Measurements from ENCODE around the gene FKBP1C.
"Not testable (repeated sequence)": the region's sequence is repeated elsewhere in the genome, so short reads cannot be mapped to it uniquely, and the experiment has no call there.

FKBP1C gene

DNA sequence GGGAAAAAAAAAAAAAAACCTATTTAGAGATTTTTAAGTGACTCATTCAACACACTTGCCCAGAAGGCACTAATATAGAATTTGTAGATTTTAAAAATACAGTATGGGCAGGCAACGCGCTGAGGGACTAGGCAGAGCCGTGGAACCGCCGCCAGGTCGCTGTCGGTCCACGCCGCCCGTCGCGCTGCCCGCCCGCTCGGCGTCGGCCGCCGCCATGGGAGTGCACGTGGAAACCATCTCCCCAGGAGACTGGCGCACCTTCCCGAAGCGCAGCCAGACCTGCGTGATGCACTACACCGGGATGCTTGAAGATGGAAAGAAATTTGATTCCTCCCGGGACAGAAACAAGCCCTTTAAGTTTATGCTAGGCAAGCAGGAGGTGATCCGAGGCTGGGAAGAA is at the start of gene FKBP1C:
FKBP1C (plus strand) TSS at position 127 of the 400 bp plus-strand sequence.
- not testable (repeated sequence) for DNase-seq

DNA sequence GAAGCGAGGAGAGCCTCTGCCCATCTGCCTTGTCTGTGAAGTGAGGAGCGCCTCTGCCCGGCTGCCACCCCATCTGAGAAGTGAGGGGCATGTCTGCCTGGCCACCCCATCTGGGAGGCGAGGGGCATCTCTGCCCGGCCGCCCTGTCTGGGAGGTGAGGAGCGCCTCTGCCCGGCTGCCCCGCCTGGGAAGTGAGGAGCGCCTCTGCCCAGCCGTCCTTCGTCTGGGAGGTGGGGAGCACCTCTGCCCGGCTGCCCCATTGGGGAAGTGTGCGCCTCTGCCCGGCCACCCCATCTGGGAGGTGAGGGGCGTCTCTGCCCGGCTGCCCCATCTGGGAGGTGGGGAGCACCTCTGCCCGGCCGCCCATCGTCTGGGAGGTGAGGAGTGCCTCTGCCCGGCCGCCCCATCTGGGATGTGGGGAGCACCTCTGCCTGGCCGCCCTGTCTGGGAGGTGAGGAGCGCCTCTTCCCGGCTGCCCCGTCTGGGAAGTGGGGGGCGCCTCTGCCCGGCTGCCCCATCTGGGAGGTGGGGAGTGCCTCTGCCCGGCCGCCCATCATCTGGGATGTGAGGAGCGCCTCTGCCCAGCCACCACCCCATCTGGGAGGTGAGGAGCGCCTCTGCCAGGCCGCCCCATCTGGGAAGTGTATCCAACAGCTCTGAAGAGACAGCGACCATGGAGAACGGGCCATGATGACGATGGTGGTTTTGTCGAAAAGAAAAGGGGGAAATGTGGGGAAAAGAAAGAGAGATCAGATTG is 47.0 kb upstream of the FKBP1C start:
- DNase-seq: not testable (repeated sequence)

DNA sequence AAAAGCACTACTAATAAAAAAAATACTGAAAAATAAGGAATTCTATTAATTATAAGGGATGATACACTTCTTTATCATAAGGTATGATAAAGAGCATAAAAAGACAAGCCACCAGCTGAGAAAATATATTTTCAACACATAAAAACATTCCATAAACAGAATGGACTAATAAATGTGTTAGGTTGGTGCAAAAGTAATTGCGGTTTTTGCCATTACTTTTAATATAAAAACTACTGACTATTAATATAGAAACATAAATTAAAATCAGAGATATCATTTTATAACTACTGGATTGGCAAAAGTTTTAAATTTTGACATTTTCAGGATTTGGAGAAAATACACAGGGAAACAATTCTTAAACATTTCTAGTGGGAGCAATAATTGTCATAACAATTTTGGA is 37.1 kb upstream of the FKBP1C start:
- DNase-seq: no peak

DNA sequence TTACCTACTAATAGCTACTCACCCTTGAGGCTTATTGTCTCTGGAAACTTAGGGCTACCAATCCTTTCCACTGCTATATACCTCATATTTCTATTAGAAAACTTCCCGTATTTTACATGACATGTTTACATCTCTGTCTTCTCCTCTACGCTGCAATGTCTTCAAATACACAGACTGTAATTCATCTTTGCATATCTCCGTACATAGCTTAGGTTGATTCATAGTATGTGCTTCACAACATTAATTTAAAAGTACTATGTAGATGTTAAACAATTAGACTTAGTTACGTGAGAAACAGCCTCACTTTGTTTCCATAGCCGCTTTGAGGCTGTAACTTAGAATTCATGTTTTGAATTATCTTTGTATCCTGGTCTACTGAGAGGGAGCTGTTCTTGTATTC is 35.1 kb upstream of the FKBP1C start:
- no peak for DNase-seq

DNA sequence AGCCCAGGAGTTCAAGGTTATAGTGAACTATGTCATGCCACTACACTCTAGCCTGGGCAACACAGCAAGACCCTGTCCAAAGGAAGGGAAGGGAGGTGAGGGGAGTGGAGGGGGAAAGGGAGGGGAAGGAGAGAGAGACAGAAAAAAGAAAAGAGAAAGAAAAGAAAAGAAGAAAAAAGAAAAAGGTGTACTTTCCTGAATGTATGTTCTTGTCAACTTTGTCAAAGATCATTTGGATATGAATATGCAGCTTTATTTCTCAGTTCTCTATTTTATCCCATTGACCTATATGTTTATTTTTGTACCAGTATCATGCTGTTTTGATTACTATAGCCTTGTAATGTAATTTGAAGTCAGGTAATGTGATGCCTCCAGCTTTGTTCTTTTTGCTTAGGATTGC is 30.9 kb upstream of the FKBP1C start:
- DNase-seq: no peak

DNA sequence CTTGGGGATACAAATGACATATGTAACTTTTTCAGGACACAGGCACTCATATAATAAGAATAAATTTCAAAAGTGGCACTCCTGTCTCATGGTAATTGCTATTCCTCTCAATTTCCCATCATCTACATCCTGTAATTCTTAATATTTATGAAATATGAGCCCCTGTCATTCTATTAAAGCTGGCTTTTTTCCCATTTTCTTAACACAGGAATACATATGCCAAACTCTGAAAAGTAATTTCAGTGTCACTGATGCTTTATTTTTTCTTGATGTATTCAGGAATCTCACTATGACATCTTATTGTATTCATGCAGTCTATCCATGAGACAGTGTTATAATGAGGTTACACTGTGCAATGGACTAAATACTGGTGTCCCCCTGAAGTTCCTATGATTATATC is 24.3 kb upstream of the FKBP1C start:
- DNase-seq: no peak

DNA sequence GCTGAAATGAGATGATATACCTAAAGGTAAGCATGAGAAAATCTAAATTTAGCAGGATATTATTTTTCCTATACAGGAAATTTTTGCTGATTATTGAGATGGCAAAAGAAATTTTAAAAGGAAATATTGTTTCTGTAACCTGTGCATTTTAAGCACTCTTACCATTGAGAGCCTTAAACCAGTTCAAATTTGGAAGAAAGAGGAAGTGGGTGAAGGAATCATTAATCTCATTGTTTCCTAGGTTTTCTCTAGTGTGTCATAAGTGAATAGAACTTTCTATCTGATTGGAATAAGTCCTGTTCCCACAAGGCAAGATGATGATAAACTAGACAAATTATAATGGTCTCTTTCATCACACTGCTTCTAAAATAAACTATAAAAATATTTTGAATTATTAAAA is 22.4 kb upstream of the FKBP1C start:
- no peak for DNase-seq

DNA sequence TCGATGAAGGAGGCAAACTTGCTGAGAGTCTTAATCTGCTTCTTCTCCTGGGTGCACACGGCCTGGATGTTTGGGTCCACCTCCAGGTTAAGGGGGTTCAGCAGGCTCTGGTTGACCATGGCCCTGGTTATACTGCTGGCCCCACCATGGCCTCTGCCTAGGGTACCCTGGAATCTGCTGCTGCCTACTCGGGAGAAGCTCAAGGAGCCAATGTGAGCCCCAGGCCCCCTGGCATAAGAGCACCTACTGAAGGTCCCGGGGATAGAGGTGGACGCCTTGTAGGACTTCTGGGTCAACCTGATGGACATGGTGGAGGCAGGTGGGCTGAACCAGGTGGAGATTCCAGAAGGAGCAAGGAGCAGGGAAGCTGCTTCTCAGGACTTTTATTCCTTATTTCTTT is 17.9 kb upstream of the FKBP1C start:
- DNase-seq: no peak

DNA sequence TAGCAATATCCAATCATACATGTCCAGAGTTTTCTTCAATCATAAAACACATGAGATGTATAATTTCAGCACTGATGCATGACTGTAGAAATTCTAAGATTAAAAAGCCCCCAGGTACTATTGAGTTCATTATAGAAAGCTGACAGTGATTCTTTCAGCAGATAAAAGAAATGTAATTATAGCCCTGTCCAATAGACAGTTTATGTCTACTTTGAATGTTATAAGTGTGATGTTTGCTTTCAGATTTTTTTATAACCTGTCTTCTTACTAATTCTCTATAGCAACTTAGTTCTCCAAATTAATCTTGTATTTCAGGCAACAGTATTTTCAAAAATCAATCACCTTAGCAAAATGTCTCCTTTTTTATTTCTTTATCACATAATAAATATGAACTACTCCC is 13.5 kb upstream of the FKBP1C start:
- no peak for DNase-seq

DNA sequence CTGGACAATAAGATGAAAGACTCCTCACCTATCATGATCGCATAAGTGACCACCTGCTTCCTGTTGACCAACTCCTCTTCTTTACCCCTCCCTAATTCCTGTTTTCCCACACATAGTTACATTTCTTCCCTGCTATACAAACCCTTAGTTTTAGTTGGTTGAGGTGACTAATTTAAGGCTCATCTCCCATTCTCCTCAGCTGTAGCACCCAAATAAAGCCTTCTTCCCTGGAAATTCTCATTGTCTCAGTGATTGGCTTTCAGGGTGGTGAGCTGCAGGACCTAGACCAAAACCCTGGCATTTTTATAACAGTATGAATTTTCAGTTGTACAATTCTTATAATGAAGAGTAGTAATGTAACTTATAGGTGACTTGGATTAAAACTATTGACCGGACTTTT is 2.1 kb downstream of the FKBP1C start:
- no peak for DNase-seq

DNA sequence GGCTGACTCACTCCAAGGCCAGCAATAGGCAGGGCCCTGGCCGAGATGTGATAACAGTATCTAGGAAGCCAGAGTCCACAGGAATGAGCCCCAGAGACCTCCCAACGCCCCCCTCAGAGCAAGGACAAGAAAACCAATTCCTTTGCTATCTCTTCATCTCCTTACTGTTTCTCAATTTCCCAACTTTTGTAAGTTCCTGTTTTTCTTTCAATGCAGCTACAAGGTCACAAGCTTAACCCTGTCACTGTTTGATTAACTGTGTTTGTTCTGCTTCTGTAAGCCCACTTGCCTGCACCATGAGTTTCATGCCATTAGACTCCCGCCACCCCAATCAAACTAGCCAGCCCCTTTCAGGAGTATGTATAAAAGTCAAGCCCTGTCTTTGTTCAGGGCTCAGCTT is 3.5 kb downstream of the FKBP1C start:
- no peak for DNase-seq

DNA sequence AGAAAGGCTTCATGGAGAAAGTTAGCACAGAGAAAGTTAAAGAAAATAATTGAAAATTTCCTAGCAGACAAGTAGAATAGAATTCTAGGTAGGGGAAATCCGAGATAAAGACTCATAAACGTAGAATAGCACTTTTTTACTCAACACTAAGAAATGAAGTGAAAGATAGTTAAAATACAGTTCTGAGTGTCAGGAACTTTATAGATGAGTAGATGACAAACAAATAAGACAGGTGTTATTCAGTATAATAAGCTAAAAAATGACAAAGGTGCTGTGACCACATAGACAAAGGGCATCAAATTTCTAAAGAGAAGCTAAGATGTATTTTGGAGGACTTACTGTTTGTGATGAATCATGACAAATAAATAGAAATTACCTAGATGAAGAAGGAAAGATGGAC is 12.9 kb downstream of the FKBP1C start:
- DNase-seq: no peak

DNA sequence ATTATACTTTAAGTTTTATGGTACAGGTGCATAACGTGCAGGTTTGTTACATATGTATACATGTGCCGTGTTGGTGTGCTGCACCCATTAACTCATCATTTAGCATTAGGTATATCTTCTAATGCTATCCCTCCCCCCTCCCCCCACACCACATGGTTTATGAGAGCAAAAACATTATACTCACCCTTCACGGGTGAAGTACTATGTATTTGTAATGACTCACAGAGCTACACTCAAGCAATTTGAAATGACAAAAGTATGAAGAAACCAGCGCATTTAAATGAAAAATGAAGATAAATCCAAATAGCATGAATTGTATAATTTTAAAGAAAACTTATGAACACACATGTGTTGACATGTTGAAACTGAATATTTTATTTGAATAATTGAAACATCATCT is 14.7 kb downstream of the FKBP1C start:
- DNase-seq: not testable (repeated sequence)

DNA sequence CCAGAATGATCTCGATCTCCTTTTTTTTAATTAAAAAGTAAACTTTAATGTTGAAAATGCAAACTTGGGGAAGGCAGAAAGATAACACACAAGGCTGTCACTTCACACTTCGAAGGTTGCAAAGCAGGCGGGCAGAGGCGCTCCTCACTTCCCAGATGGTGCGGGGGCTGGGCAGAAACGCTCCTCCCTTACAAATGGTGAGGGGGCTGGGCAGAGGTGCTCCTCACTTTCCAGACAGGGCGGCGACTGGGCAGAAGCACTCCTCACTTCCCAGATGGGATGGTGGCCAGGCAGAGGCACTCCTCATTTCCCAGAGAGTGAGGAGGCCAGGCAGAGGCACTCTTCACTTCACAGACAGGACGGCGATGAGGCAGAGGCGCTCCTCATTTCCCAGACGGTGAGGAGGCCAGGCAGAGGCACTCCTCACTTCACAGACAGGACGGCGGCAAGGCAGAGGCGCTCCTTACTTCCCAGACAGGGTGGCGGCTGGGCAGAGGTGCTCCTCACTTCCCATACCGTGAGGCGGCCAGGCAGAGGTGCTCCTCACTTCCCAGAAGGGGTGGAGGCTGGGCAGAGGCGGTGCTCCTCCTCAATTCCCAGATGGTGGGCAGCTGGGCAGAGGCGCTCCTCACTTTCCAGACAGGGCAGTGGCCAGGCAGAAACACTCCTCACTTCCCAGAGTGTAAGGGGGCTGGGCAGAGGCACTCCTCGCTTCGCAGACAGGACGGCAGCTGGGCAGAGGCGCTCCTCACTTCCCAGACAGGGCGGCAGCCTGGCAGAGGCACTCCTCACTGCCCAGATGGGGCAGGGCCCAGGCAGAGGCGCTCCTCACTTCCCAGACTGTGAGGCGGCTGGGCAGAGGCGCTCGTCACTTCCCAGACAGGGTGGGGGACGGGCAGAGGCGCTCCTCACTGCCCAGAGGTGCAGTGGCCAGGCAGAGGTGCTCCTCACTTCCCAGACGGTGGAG is 16.9 kb downstream of the FKBP1C start:
- not testable (repeated sequence) for DNase-seq

DNA sequence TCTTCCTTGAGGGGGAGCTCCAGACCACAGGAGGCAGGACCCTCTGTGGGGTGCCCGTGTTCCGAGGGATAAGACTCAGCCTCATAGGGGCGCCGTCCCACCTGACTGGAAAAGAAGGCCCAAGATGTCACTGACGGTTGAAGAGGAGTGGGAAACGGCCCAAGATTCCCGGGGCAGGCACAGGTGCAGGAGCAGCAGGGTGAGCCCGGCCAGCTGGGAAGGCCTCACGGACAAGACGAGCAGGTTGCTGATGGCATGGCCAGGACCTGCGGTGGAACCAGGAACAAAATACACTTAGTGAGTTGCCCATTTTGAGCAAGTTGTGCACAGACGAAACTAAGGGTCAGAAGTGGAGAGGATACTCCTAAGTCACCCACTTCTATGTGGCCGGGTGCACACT is 18.8 kb downstream of the FKBP1C start:
- not testable (repeated sequence) for DNase-seq

DNA sequence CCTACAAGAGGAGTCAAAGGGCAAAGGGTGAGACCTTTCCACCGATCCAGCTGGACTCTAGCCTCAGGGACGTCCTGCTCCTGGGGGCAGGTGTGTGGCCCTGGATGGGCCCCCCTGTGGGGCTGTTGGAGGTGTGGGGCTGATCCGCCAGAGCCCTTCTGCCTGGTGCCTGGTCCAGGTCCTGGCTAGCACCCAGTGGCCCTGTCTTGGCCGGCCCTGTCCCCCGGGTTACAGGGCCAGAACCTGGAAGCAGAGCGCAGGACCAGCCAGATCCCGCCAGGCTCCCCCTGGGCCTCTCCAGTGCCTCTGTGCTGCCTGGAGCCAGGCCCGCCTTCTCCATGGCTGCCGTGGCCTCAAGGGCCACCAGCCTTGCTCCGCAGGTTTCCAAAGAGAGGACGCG is 19.2 kb downstream of the FKBP1C start:
- not testable (repeated sequence) for DNase-seq

DNA sequence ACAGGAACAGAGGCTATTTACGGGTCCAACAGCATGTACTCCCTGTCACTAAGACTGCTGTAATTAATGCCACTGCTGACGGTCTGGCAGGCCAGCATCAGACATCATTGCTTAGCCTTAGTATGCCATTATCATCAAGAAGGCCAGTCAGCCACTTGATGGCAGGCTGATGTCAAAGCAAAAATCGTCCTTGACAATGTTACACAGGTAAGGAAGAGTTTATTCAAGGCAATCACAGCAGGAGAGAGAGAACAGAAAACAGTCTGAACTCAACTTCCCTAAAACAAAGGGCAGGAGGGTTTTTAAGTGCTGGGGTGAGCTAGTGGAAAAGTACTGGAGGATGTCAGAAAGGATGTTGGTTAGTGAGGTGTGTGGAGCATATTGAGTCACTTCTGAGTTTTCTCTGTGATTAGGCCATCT is 25.1 kb downstream of the FKBP1C start:
- no peak for DNase-seq

DNA sequence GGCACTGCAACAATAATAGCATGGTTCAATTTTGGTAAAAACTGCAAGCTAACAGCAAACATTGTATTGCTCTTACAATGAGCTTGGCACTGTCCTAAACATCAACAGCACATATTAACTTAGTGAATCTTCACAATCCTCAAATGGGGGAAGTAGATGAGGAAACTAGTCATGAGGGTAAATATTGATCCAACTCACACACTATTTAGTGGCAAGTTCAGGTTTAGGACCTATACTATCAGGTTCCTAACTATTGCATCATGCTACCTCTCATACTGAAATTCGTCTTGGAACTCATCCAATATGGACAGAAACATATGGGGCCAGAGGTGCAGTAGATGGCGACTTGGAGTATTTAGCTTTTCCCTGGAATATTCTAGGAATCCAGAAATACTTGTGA is 34.2 kb downstream of the FKBP1C start:
- DNase-seq: no peak

DNA sequence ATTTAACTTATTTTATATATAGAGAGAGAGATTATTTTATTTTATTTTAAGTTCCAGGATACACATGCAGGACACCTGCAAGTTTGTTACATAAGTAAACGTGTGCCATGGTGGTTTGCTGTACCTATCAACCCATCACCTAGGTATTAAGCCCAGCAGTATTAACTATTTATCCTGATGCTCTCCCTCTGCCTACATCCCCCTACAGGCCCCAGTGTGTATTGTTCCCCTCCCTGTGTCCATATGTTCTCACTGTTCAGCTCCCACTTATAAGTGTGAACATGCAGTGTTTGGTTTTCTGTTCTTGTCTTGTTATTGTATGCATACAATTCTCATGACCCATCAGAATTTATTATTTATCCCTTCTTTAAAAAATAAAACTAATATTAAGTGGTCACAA is 34.6 kb downstream of the FKBP1C start:
- DNase-seq: no peak

DNA sequence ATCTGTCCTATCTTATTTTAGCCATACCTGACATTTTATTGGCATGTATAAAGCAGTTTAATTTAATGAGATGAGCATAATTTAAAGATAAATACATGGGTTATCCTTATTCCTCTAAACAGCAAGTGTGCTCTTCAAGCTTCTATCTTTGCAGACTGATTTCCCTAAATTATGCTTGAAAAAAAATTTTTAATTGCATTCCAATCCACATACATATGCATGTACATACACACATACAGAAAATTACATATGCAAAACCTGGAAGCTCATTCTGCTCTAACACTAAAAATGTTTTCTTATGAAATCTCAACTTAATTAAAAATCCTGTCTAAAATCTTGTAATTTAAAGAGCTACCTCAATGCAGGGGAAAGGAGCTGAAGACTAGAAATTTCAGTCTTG is 35.3 kb downstream of the FKBP1C start:
- no peak for DNase-seq

DNA sequence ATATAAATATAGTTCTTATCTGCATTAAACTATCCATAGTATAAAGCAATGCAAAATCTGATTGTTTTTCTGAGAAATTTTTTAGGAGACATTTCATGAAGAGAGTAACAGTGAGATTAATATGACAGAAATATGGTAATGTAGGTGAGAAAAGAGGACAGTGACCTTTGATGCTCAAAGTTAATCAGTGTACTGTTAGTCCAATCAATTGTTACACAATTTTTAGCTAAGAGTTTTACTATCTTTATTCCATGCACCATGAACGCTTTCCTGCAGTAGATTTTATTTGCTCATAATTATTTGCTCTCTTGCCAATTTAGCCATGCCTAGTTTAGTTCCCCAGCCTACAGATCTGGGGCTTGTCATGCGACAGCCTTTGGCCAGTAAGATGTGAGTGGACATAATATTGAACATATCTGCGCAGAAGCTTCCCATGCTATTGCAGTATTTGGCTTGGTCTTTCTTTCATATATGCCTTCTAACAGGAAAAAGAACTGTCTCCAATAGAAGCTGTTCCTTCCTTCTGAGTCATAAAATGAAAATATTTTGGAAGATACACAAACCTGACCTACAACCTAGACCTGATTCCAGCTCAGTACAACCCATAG is 38.7 kb downstream of the FKBP1C start:
- DNase-seq: no peak

DNA sequence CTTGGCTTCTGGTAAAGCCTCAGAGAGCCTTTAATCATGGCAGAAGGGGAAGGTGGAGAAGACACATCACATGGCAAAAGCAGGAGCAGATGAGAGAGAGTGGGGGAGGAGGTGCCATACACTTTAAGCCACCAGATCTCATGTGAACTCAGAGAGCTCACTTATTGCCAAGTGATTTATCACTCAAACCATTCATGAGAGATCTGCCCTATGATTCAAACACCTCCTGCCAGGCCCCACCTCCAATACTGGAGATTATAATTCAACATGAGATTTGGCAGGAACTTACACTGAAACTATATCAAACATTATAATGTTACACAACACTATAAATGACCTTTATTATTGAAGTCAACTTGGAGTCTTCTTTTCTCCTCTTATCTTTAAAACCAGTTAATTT is 47.9 kb downstream of the FKBP1C start:
- no peak for DNase-seq

DNA sequence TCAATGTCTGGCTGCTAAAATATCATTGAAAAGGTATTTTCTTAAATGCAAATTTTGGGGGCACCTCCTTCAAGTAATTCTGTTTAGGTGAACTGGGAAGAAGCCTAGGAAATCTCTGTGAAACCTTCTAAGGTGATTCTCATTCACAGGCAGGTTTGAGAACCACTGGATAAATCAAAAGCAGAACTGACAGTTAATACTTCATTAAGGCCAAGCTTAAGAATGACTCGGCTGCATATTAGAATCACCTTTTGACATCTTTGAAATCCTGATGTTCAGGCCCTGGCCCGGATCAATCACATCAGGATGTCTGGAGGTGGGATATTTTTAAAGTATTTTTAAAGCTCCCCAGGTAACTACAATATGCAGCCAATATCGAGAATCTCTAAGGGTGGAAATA is 50.6 kb downstream of the FKBP1C start:
- DNase-seq: no peak

All from activated CD4-positive, alpha-beta T cell treated with anti-CD3 and anti-CD28 coated beads for 4 hours (primary cell).